DND-41 (cell line): ENCODE measurements around the gene KCNG2.

Experiments used
- ATAC-seq: fragments of 200-7000 bp; cut with Tn5 transposase; 3 replicates; pipeline ENCODE4 v1.9.1; 2021; ENCODE audit warnings: low read depth; ENCODE audit not compliant: insufficient read depth
- DNase-seq: peaks from one replicate; pipeline ENCODE4 v3.0.0-alpha.2; 2020
- H2AFZ ChIP-seq: 2 replicates; pipeline ENCODE4 v1.6.0; 2012; ENCODE audit warnings: low read depth, low read length
- H3K27ac ChIP-seq: 2 replicates; pipeline ENCODE4 v1.5.1; 2012; ENCODE audit warnings: low read length, inconsistent platforms
- H3K27me3 ChIP-seq: fragments of 200-600 bp; sonication (generic); 2 replicates; pipeline ENCODE4 v1.6.0; 2012; ENCODE audit warnings: low read length, mild to moderate bottlenecking, inconsistent platforms; ENCODE audit not compliant: insufficient read depth, poor library complexity
- H3K36me3 ChIP-seq: 2 replicates; pipeline ENCODE4 v1.5.1; 2012; ENCODE audit warnings: low read length, inconsistent platforms; ENCODE audit not compliant: insufficient read depth
- H3K4me1 ChIP-seq: 2 replicates; pipeline ENCODE4 v1.5.1; 2012; ENCODE audit warnings: mild to moderate bottlenecking, low read length; ENCODE audit not compliant: insufficient read depth
- H3K4me2 ChIP-seq: 2 replicates; pipeline ENCODE4 v1.6.0; 2012; ENCODE audit warnings: mild to moderate bottlenecking, moderate library complexity, low read length, inconsistent platforms; ENCODE audit not compliant: insufficient read depth
- H3K4me3 ChIP-seq, 2 experiments: fragments of 200-600 bp in 1 of 2; shearing (Covaris generic) in 1 of 2; 2 replicates each; pipeline ENCODE4 v1.5.1; 2012 to 2016; ENCODE audit warnings: inconsistent platforms in 2 of 2, low read length in 2 of 2, mild to moderate bottlenecking in 2 of 2, low read depth in 1 of 2, moderate library complexity in 1 of 2
- H3K79me2 ChIP-seq: 2 replicates; pipeline ENCODE4 v1.6.0; 2012; ENCODE audit warnings: low read length, inconsistent platforms; ENCODE audit not compliant: insufficient read depth
- H3K9ac ChIP-seq: 2 replicates; pipeline ENCODE4 v1.6.0; 2012; ENCODE audit warnings: low read depth, mild to moderate bottlenecking, inconsistent platforms, low read length, moderate library complexity
- H3K9me3 ChIP-seq: 2 replicates; pipeline ENCODE4 v1.5.1; 2012; ENCODE audit warnings: low read length, moderate library complexity, mild to moderate bottlenecking, inconsistent platforms; ENCODE audit not compliant: insufficient read depth, severe bottlenecking
- H4K20me1 ChIP-seq: 2 replicates; pipeline ENCODE4 v1.6.0; 2012; ENCODE audit warnings: low read length; ENCODE audit not compliant: insufficient read depth
- CTCF ChIP-seq: IDR thresholded peaks from 2 replicates; pipeline ENCODE4 v1.5.1; 2012; ENCODE audit warnings: borderline replicate concordance, low read length, moderate library complexity, mild to moderate bottlenecking; ENCODE audit not compliant: poor library complexity, severe bottlenecking; ENCODE audit errors: extremely low read depth
- EZH2 ChIP-seq: IDR thresholded peaks from 3 replicates; pipeline ENCODE4 v1.6.1; 2012; ENCODE audit warnings: borderline replicate concordance, low read depth, mild to moderate bottlenecking, moderate library complexity, low read length, inconsistent platforms; ENCODE audit not compliant: severe bottlenecking

The KCNG2 gene

GRCh38 chr18:79897940-79898625, 100.3 kb downstream of the KCNG2 start:
- peaks cover 26% of the 10 kb centered on the region for H3K36me3 ChIP-seq
- ATAC-seq (no peak), DNase-seq (no peak)
- H3K79me2 ChIP-seq: no peaks in the 10 kb centered on the region
- TF ChIP-seq CTCF: no peak
- TF ChIP-seq EZH2: no peak
- no peaks in the 10 kb centered on the region for H4K20me1 ChIP-seq
- H3K4me1 ChIP-seq: no peaks in the 10 kb centered on the region
- no peak overlapping the region for H3K4me2 ChIP-seq
- no peak overlapping the region for H3K9ac ChIP-seq
- no peaks in the 10 kb centered on the region for H3K27me3 ChIP-seq
- no peak overlapping the region for H3K4me3 ChIP-seq
- H3K9me3 ChIP-seq: peaks cover 48% of the 10 kb centered on the region
- no peak overlapping the region for H3K27ac ChIP-seq
- no peak overlapping the region for H2AFZ ChIP-seq

- H3K27ac ChIP-seq: no peak overlapping the region
- H3K9me3 ChIP-seq: peaks cover 41% of the 10 kb centered on the region
- no peak for TF ChIP-seq EZH2
- TF ChIP-seq CTCF: no peak
- no peak overlapping the region for H3K9ac ChIP-seq
- H3K79me2 ChIP-seq: no peaks in the 10 kb centered on the region
- H3K27me3 ChIP-seq: no peaks in the 10 kb centered on the region
- H3K4me3 ChIP-seq: no peak overlapping the region
- H4K20me1 ChIP-seq: no peaks in the 10 kb centered on the region
- DNase-seq: no peak
- H3K36me3 ChIP-seq: peaks cover 36% of the 10 kb centered on the region
- H3K4me1 ChIP-seq: no peaks in the 10 kb centered on the region
- no peak for ATAC-seq
- no peak overlapping the region for H2AFZ ChIP-seq
- no peak overlapping the region for H3K4me2 ChIP-seq
These were observed 101.3 kb downstream of the KCNG2 start for GRCh38 chr18:79898952-79899608.

GRCh38 chr18:79899609-79900445, 102.1 kb downstream of the KCNG2 start:
- ATAC-seq (no peak; the same call in 2 of the 3 replicates), DNase-seq (no peak)
- H3K4me2 ChIP-seq: no peak overlapping the region
- no peaks in the 10 kb centered on the region for H3K79me2 ChIP-seq
- no peaks in the 10 kb centered on the region for H3K27me3 ChIP-seq
- peaks cover 43% of the 10 kb centered on the region for H3K36me3 ChIP-seq
- no peaks in the 10 kb centered on the region for H4K20me1 ChIP-seq
- no peak overlapping the region for H3K4me3 ChIP-seq
- H3K4me1 ChIP-seq: no peaks in the 10 kb centered on the region
- peaks cover 39% of the 10 kb centered on the region for H3K9me3 ChIP-seq
- H3K27ac ChIP-seq: no peak overlapping the region
- TF ChIP-seq EZH2 (no peak), CTCF (no peak)
- H3K9ac ChIP-seq: no peak overlapping the region
- no peak overlapping the region for H2AFZ ChIP-seq
